22Rv1 (cell line): Measurements from ENCODE around the gene MARK4.

Experiments used
- ZFX ChIP-seq: fragments of 450-650 bp; IDR thresholded peaks from 2 replicates; pipeline ENCODE4 v1.6.1; 2017; ENCODE audit warnings: antibody characterized with exemption, borderline replicate concordance
- TF ChIP-seq, protein P1 (sequence below): fragments of 450-650 bp; IDR thresholded peaks from 2 replicates; pipeline ENCODE4 v1.5.1; 2017; ENCODE audit warnings: mild to moderate bottlenecking

DNA sequence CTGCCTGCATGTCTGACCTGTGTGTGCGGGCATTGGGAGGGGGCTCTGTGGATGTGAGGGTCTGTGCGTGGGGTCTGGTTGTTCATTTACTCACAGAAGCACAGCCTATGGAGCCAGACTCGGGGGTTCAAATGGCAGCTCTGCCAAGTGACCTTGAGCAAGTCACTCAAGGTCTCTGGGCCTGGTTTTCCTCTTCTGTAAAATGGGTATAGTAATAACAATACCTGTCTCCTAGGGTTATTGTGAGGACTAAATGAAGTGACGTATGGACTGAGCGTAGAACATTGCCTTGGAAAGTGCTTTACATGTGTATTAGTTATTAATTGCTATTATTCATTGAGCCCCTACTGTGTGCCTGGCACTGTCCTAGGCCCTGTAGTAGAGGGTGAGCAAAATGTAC is 47.2 kb downstream of the MARK4 start:
- TF ChIP-seq, protein P1, sequence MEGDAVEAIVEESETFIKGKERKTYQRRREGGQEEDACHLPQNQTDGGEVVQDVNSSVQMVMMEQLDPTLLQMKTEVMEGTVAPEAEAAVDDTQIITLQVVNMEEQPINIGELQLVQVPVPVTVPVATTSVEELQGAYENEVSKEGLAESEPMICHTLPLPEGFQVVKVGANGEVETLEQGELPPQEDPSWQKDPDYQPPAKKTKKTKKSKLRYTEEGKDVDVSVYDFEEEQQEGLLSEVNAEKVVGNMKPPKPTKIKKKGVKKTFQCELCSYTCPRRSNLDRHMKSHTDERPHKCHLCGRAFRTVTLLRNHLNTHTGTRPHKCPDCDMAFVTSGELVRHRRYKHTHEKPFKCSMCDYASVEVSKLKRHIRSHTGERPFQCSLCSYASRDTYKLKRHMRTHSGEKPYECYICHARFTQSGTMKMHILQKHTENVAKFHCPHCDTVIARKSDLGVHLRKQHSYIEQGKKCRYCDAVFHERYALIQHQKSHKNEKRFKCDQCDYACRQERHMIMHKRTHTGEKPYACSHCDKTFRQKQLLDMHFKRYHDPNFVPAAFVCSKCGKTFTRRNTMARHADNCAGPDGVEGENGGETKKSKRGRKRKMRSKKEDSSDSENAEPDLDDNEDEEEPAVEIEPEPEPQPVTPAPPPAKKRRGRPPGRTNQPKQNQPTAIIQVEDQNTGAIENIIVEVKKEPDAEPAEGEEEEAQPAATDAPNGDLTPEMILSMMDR = no peak
- TF ChIP-seq ZFX = no peak
